GM23338 (cell line): ENCODE results near the gene NHEJ1. TPM values are rescaled to one million over a fixed set of nuclear protein-coding genes. Genes with fewer than 3 reads are reported as not detected.

ENCODE experiments used
- ATAC-seq: fragments of 200-7000 bp; cut with Tn5 transposase; 3 replicates; pipeline ENCODE4 v1.9.1; 2020
- DNase-seq: peaks from one replicate; pipeline ENCODE4 v3.0.0-alpha.2; 2015; ENCODE audit warnings: low spot score
- H2AFZ ChIP-seq: fragments of 200-600 bp; sonication (generic); 2 replicates; pipeline ENCODE4 v1.8.0; 2016; ENCODE audit warnings: antibody characterized with exemption, mild to moderate bottlenecking, moderate library complexity
- H3F3A ChIP-seq: fragments of 200-600 bp; sonication (generic); replicated peaks from 2 replicates; pipeline ENCODE4 v1.8.0; 2017; ENCODE audit warnings: antibody characterized with exemption, mixed run types, low read depth
- H3K27ac ChIP-seq: fragments of 200-600 bp; sonication (generic); 2 replicates; pipeline ENCODE4 v1.6.1; 2016; ENCODE audit warnings: low read depth
- H3K27me3 ChIP-seq: fragments of 200-600 bp; sonication (generic); 2 replicates; pipeline ENCODE4 v1.8.0; 2016; ENCODE audit warnings: mild to moderate bottlenecking, mixed run types, moderate library complexity; ENCODE audit not compliant: insufficient read depth
- H3K36me3 ChIP-seq: fragments of 200-600 bp; sonication (generic); 2 replicates; pipeline ENCODE4 v1.8.0; 2016; ENCODE audit warnings: mild to moderate bottlenecking; ENCODE audit not compliant: insufficient read depth
- H3K4me1 ChIP-seq: fragments of 200-600 bp; sonication (generic); 2 replicates; pipeline ENCODE4 v1.8.0; 2016; ENCODE audit warnings: mild to moderate bottlenecking, moderate library complexity; ENCODE audit not compliant: insufficient read depth
- H3K4me2 ChIP-seq: fragments of 200-600 bp; sonication (generic); 2 replicates; pipeline ENCODE4 v1.7.1; 2017; ENCODE audit warnings: mixed run types
- H3K4me3 ChIP-seq: fragments of 200-600 bp; sonication (generic); 2 replicates; pipeline ENCODE4 v1.6.1; 2016; ENCODE audit warnings: mixed run types
- H3K79me2 ChIP-seq: fragments of 200-600 bp; sonication (generic); replicated peaks from 2 replicates; pipeline ENCODE4 v1.8.0; 2017; ENCODE audit warnings: mild to moderate bottlenecking; ENCODE audit not compliant: insufficient read depth
- H3K9me2 ChIP-seq: fragments of 200-600 bp; sonication (generic); 2 replicates; pipeline ENCODE4 v1.8.0; 2017; ENCODE audit not compliant: insufficient read depth
- H4K20me1 ChIP-seq: fragments of 200-600 bp; sonication (generic); replicated peaks from 2 replicates; pipeline ENCODE4 v1.8.0; 2017; ENCODE audit warnings: mild to moderate bottlenecking; ENCODE audit not compliant: insufficient read depth
- H3K27ac Mint-ChIP-seq: 2 replicates; pipeline ENCODE4 v1.8.0; 2020; ENCODE audit warnings: inconsistent platforms, mild to moderate bottlenecking, moderate library complexity, mixed read lengths
- H3K27me3 Mint-ChIP-seq: 3 replicates; pipeline ENCODE4 v1.8.0; 2022; ENCODE audit warnings: low read depth, mild to moderate bottlenecking, moderate library complexity, mixed read lengths, inconsistent platforms; ENCODE audit not compliant: insufficient read depth, poor library complexity
- H3K36me3 Mint-ChIP-seq: 3 replicates; pipeline ENCODE4 v1.8.0; 2021; ENCODE audit warnings: low read depth, mild to moderate bottlenecking, inconsistent platforms, moderate library complexity, mixed read lengths
- H3K4me1 Mint-ChIP-seq: 3 replicates; pipeline ENCODE4 v1.8.0; 2020; ENCODE audit warnings: mild to moderate bottlenecking, inconsistent platforms, mixed read lengths
- H3K4me3 Mint-ChIP-seq: 3 replicates; pipeline ENCODE4 v1.8.0; 2021; ENCODE audit warnings: moderate library complexity, mild to moderate bottlenecking, inconsistent platforms, mixed read lengths
- H3K9me3 Mint-ChIP-seq: 3 replicates; pipeline ENCODE4 v1.8.0; 2020; ENCODE audit warnings: moderate library complexity, mild to moderate bottlenecking, inconsistent platforms, mixed read lengths
- CREB1 ChIP-seq: fragments of 250-450 bp; sonication (Bioruptor Pico); IDR thresholded peaks from 2 replicates; pipeline ENCODE4 v1.5.0; 2020; ENCODE audit warnings: low read depth, mild to moderate bottlenecking, moderate library complexity
- EZH2 ChIP-seq: fragments of 200-600 bp; sonication (generic); IDR thresholded peaks from one replicate; pipeline ENCODE4 v1.8.0; 2017; ENCODE audit warnings: antibody characterized with exemption, mild to moderate bottlenecking, low read depth; ENCODE audit not compliant: unreplicated experiment
- EZH2phosphoT487 ChIP-seq: fragments of 200-600 bp; sonication (generic); IDR thresholded peaks from one replicate; pipeline ENCODE4 v1.8.1; 2018; ENCODE audit warnings: antibody characterized with exemption; ENCODE audit not compliant: unreplicated experiment
- STAT1 ChIP-seq: IDR thresholded peaks from one replicate; pipeline ENCODE4 v1.6.1; 2016; ENCODE audit warnings: antibody characterized with exemption; ENCODE audit not compliant: unreplicated experiment
- ZNF462 ChIP-seq: fragments of 250-450 bp; sonication (Bioruptor Pico); IDR thresholded peaks from 2 replicates; pipeline ENCODE4 v1.5.0; 2020; ENCODE audit warnings: mild to moderate bottlenecking, moderate library complexity
- polyA plus RNA-seq: library from polyadenylated mRNA; unstranded; fragments of >200 nt; fragmentation: Nextera tagmentation; extraction: Ambion mirVana; gene quantifications from 2 replicates; pipeline ENCODE4 v1.2.1, GENCODE V29; 2016
- total RNA-seq: library from RNA; depleted of rRNA; stranded (reverse); fragments of >200 nt; shearing (Covaris generic); gene quantifications from 2 replicates; pipeline ENCODE4 v1.2.3, GENCODE V29; 2014

Gene NHEJ1
- total and polyA plus RNA-seq, 2 experiments from 2014 or later = 19.6 to 30.6 TPM

- TF ChIP-seq ZNF462 (CRISPR knock-in tag) = no peak
Observed at GRCh38 chr2:219160186-219161017, at the start of gene NHEJ1 (continued).

GRCh38 chr2:219209236-219210195, 48.9 kb upstream of the NHEJ1 start:
- ATAC-seq = no peak
- H3K4me1 ChIP-seq = peaks cover 15% of the 10 kb centered on the region

More at GRCh38 chr2:219209236-219210195, 48.9 kb upstream of the NHEJ1 start:
- Mint-ChIP-seq H3K4me3 (no peak overlapping the region; the same call in 2 of the 3 replicates), H3K27me3 (peaks cover 14% of the 10 kb centered on the region), H3K4me1 (peaks cover 13% of the 10 kb centered on the region; the same call in 2 of the 3 replicates), H3K36me3 (peaks cover 51% of the 10 kb centered on the region), H3K9me3 (peaks cover under 1% of the 10 kb centered on the region; the same call in 1 of the 3 replicates), H3K27ac (no peak overlapping the region)
- Histone ChIP-seq H3F3A (peaks cover 15% of the 10 kb centered on the region; the same call in 1 of the 2 replicates), H3K79me2 (no peaks in the 10 kb centered on the region), H3K27ac (no peak overlapping the region), H3K9me2 (no peaks in the 10 kb centered on the region), H3K27me3 (no peaks in the 10 kb centered on the region), H2AFZ (no peak overlapping the region), H4K20me1 (no peaks in the 10 kb centered on the region; the same call in 1 of the 2 replicates), H3K36me3 (no peaks in the 10 kb centered on the region; the same call in 1 of the 2 replicates), H3K4me3 (no peak overlapping the region), H3K4me2 (no peak overlapping the region)
- no peak for DNase-seq
- no peak for TF ChIP-seq EZH2
- TF ChIP-seq CREB1 = no peak
- TF ChIP-seq EZH2phosphoT487 = no peak
- no peak for TF ChIP-seq STAT1
